IMR-90 (cell line): ENCODE results near the gene PITPNB. TPM values are rescaled to one million over a fixed set of nuclear protein-coding genes. Genes with fewer than 3 reads are reported as not detected.

Source experiments
- ATAC-seq: fragments of 200-7000 bp; cut with Tn5 transposase; 2 replicates; pipeline ENCODE4 v1.9.1; 2020; ENCODE audit warnings: low read depth, mild to moderate bottlenecking, moderate library complexity
- BruUV-seq: library from RNA; stranded (reverse); fragments of 400-500 nt; replicated peaks from 2 replicates; lab custom pipeline; 2021; lab: Mats Ljungman, UMichigan
- CTCF ChIA-PET: fragments of 300-600 bp; formaldehyde crosslinking; extraction: SDS; loops from one replicate; lab custom pipeline; 2021; ENCODE audit warnings: antibody characterized with exemption; lab: Yijun Ruan, JAX
- POLR2A ChIA-PET: fragments of 300-600 bp; sonication (Branson Sonifier 250); formaldehyde crosslinking; loops from one replicate; lab custom pipeline; 2022; ENCODE audit warnings: antibody characterized with exemption; ENCODE audit not compliant: unreplicated experiment; lab: Charles Lee
- DNase-seq: peaks from one replicate; pipeline ENCODE4 v3.0.0; 2013
- H2AFZ ChIP-seq: replicated peaks from 2 replicates; pipeline ENCODE3; 2013; ENCODE audit warnings: low read length, mild to moderate bottlenecking; ENCODE audit not compliant: poor library complexity
- H2AK5ac ChIP-seq: 2 replicates; pipeline ENCODE4 v1.6.1; 2013; ENCODE audit warnings: low read depth, low read length, inconsistent platforms
- H2AK9ac ChIP-seq: replicated peaks from 2 replicates; pipeline ENCODE3; 2013; ENCODE audit warnings: mild to moderate bottlenecking, low read depth, low read length, moderate library complexity; ENCODE audit not compliant: poor library complexity
- H2BK120ac ChIP-seq: 2 replicates; pipeline ENCODE4 v1.6.1; 2013; ENCODE audit warnings: low read depth, low read length, inconsistent platforms
- H2BK15ac ChIP-seq: 3 replicates; pipeline ENCODE4 v1.6.1; 2013; ENCODE audit warnings: low read depth, low read length, inconsistent platforms
- H2BK20ac ChIP-seq: 2 replicates; pipeline ENCODE4 v1.6.1; 2013; ENCODE audit warnings: low read depth, mild to moderate bottlenecking, inconsistent platforms, low read length, moderate library complexity
- H2BK5ac ChIP-seq: 2 replicates; pipeline ENCODE4 v1.6.1; 2013; ENCODE audit warnings: mild to moderate bottlenecking, low read depth, low read length, inconsistent platforms; ENCODE audit not compliant: poor library complexity, severe bottlenecking
- H3K14ac ChIP-seq: replicated peaks from 2 replicates; pipeline ENCODE4 v1.6.1; 2013; ENCODE audit warnings: low read depth, low read length, inconsistent platforms
- H3K18ac ChIP-seq: 2 replicates; pipeline ENCODE4 v1.6.1; 2013; ENCODE audit warnings: low read depth, low read length, control low read depth
- H3K23ac ChIP-seq: 2 replicates; pipeline ENCODE4 v1.6.1; 2013; ENCODE audit warnings: low read depth, low read length, inconsistent platforms
- H3K27ac ChIP-seq: 2 replicates; pipeline ENCODE4 v1.5.1; 2013; ENCODE audit warnings: mild to moderate bottlenecking, control low read depth, low read length; ENCODE audit not compliant: insufficient read depth
- H3K27me3 ChIP-seq: 2 replicates; pipeline ENCODE4 v1.6.1; 2013; ENCODE audit warnings: low read length; ENCODE audit not compliant: control insufficient read depth, insufficient read depth
- H3K36me3 ChIP-seq: 2 replicates; pipeline ENCODE4 v1.6.1; 2013; ENCODE audit warnings: low read length, mixed read lengths; ENCODE audit not compliant: control insufficient read depth, insufficient read depth
- H3K4ac ChIP-seq: 2 replicates; pipeline ENCODE4 v1.6.1; 2013; ENCODE audit warnings: low read depth, low read length, inconsistent platforms
- H3K4me1 ChIP-seq: 2 replicates; pipeline ENCODE4 v1.6.1; 2013; ENCODE audit warnings: low read length, mixed read lengths; ENCODE audit not compliant: control insufficient read depth, insufficient read depth
- H3K4me2 ChIP-seq: 2 replicates; pipeline ENCODE4 v1.6.1; 2013; ENCODE audit warnings: low read depth, mild to moderate bottlenecking, control low read depth, low read length, moderate library complexity
- H3K4me3 ChIP-seq: 2 replicates; pipeline ENCODE4 v1.5.1; 2013; ENCODE audit warnings: low read depth, mild to moderate bottlenecking, control low read depth, low read length, moderate library complexity; ENCODE audit not compliant: insufficient read depth
- H3K56ac ChIP-seq: 2 replicates; pipeline ENCODE4 v1.6.1; 2013; ENCODE audit warnings: low read length, inconsistent platforms; ENCODE audit not compliant: insufficient read depth; ENCODE audit errors: extremely low read depth
- H3K79me1 ChIP-seq, 2 experiments: 2 replicates each; pipeline ENCODE4 v1.6.1; 2013; ENCODE audit warnings: low read length in 2 of 2, inconsistent platforms in 1 of 2, low read depth in 1 of 2
- H3K9ac ChIP-seq: 2 replicates; pipeline ENCODE4 v1.6.1; 2013; ENCODE audit warnings: low read depth, low read length, control low read depth
- H3K9me1 ChIP-seq: 2 replicates; pipeline ENCODE4 v1.6.1; 2013; ENCODE audit warnings: low read length, inconsistent platforms; ENCODE audit not compliant: insufficient read depth
- H3K9me3 ChIP-seq: 2 replicates; pipeline ENCODE4 v1.6.1; 2013; ENCODE audit warnings: low read length; ENCODE audit not compliant: control insufficient read depth, insufficient read depth
- H4K20me1 ChIP-seq: 2 replicates; pipeline ENCODE4 v1.6.1; 2013; ENCODE audit warnings: low read length, inconsistent platforms; ENCODE audit not compliant: insufficient read depth
- H4K5ac ChIP-seq: 2 replicates; pipeline ENCODE4 v1.6.1; 2013; ENCODE audit warnings: mild to moderate bottlenecking, low read depth, low read length, control low read depth
- H4K8ac ChIP-seq, 2 experiments: 2 replicates each; pipeline ENCODE4 v1.6.1; 2013; ENCODE audit warnings: low read depth in 2 of 2, low read length in 2 of 2, control low read depth in 1 of 2, inconsistent platforms in 1 of 2
- H4K91ac ChIP-seq: 2 replicates; pipeline ENCODE4 v1.6.1; 2013; ENCODE audit warnings: low read depth, low read length, inconsistent platforms; ENCODE audit not compliant: insufficient read depth
- CEBPB ChIP-seq: IDR thresholded peaks from 2 replicates; pipeline ENCODE4 v1.6.1; 2012; ENCODE audit warnings: low read depth, low read length, improper control_type of control experiment
- RCOR1 ChIP-seq: IDR thresholded peaks from 2 replicates; pipeline ENCODE4 v1.6.1; 2012; ENCODE audit warnings: mild to moderate bottlenecking, low read length, improper control_type of control experiment; ENCODE audit not compliant: insufficient replicate concordance
- WGBS, 2 experiments: methylation state at CpG; one replicate each; pipeline versions ENCODE4 v1.1.5 to v1.1.7; 2013; ENCODE audit warnings: missing lambda C conversion rate in 2 of 2; ENCODE audit not compliant: insufficient read length in 1 of 2; ENCODE audit errors: extremely low coverage in 2 of 2; 5-methylcytosine and 5-hydroxymethylcytosine counted together
- dilution Hi-C: fragments of 300-500 bp; cut with HindIII; formaldehyde crosslinking; loops from one replicate; pipeline ENCODE4 v1.14.3; 2018; ENCODE audit warnings: low sequenced_read_pairs; ENCODE audit not compliant: unreplicated experiment
- in situ Hi-C: fragments of 300-500 bp; cut with MboI; formaldehyde crosslinking; loops from 3 replicates; pipeline ENCODE4 v1.14.3; 2019; ENCODE audit warnings: low sequenced_read_pairs, inconsistent platforms, mixed read lengths
- intact Hi-C: fragments of 100-400 bp; cut with micrococcal nuclease; formaldehyde crosslinking; loops from 2 replicates; pipeline ENCODE4 v1.10.0; 2022
- polyA plus RNA-seq, 3 experiments: library from polyadenylated mRNA; depleted of rRNA; stranded (reverse); fragments of >200 nt; gene quantifications; 2 replicates each; pipeline ENCODE4 v1.2.3, GENCODE V29; 2012; ENCODE audit warnings: low replicate concordance in 1 of 3
- total RNA-seq: library from RNA; depleted of rRNA; stranded (reverse); fragments of >200 nt; gene quantifications from 2 replicates; pipeline ENCODE4 v1.2.3, GENCODE V29; 2012

The PITPNB gene
- total and polyA plus RNA-seq, 2 of the 4 experiments (the other 2 are of a cell fraction) = 19.7 to 54.5 TPM

GRCh38 chr22:27930331-27931060 lies 11.4 kb upstream of the PITPNB start:
- POLR2A ChIA-PET = no interaction called here
- in situ Hi-C loops (no loop called here), dilution Hi-C loops (no loop called here), intact Hi-C loops (no loop called here)
- Histone ChIP-seq H3K79me1 (peaks cover 10 to 16% of the 10 kb centered on the region in 2 experiments; a peak in 3 of 4 replicates), H3K56ac (no peak overlapping the region), H3K27me3 (no peaks in the 10 kb centered on the region), H2BK5ac (no peak overlapping the region), H2AFZ (no peak overlapping the region), H4K5ac (no peak overlapping the region), H3K23ac (no peak overlapping the region), H3K9ac (no peak overlapping the region), H3K4ac (peak overlapping the region; percentile 12; the same call in 1 of the 2 replicates), H2AK9ac (no peak overlapping the region), H3K9me3 (no peaks in the 10 kb centered on the region), H2BK20ac (peak overlapping the region; percentile 39; the same call in 1 of the 2 replicates), H2AK5ac (no peak overlapping the region), H3K18ac (0 out of 2 replicates have a peak overlapping the region, but pooled peaks have one; percentile 7), H3K14ac (peak overlapping the region; percentile 54), H2BK120ac (no peak overlapping the region), H3K27ac (no peak overlapping the region), H3K9me1 (peaks cover 5% of the 10 kb centered on the region), H4K20me1 (no peaks in the 10 kb centered on the region), H4K91ac (no peak overlapping the region), H3K36me3 (no peaks in the 10 kb centered on the region), H2BK15ac (no peak overlapping the region), H3K4me3 (no peak overlapping the region), H3K4me2 (no peak overlapping the region), H3K4me1 (peaks cover 3% of the 10 kb centered on the region; the same call in 1 of the 2 replicates), H4K8ac (no peak overlapping the region)
- no CpG with 5 or more reads among the region's 3 CpGs for WGBS, 2 experiments
- CTCF ChIA-PET = interaction anchor here (0.8 to 1.4 kb wide), 3 partner anchors 10 to 44 kb away, joined by 3 to 4 read pairs (median 3); no protein-coding TSS in a partner anchor
- ATAC-seq (peak; percentile 29), DNase-seq (peak; percentile 35)
- peak; percentile 34; the same call in 1 of the 2 replicates for TF ChIP-seq CEBPB
- no peak for TF ChIP-seq RCOR1
- BruUV-seq = no TSS peak
